Measurements from ENCODE around the gene ZNF581.

Gene ZNF581

DNA sequence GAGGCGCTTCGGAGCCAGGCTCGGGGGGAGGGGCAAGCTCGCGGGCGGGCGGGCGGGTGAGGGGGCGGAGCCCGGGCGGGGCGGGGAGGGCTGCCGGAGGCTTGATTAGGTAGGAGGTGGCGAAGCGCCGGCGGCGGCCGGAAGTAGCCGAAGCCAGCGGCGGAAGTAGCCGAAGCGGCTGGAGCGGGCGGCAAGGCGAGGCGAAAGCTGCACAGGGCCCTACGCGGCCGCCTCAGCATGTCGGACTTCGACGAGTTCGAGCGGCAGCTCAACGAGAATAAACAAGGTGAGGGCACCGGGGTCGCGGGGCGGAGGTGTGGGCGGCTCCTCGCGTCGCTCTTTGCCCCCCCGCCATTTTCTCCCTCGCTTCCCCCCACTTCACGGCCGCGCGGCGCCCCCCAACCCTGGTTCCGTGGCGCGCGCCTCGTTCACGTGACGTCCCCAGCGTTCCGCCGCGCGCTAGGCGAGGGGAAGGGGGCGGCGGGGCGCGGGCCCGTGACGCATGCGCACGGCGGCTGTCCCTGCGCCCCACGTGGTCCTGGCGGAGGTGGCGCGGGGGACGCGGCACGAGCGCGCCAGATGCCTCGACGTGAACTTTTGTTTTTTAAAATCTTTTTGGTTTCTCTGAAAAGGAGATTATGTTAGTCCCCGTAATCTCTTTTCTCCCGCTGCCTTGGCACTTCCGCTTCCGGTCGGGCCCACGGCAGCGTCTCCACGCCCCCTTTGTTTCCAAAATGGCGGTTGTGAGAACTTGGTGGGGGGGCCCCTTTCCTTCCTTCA lies 11.6 kb downstream of the ZNF581 start, which contains the start of gene U2AF2:
TSS of gene U2AF2 (plus strand) at position 168 of the 780 bp plus-strand sequence. CDS start at position 238, 70 bp downstream.
- Histone ChIP-seq H3K27ac (peak within 1 kb of the TSS; percentile 94 to 98), H3K4me3 (peak within 1 kb of the TSS; percentile 95)
- peak; percentile 97 for DNase-seq (ENCODE audit: low spot score)
- TF ChIP-seq, protein P1, sequence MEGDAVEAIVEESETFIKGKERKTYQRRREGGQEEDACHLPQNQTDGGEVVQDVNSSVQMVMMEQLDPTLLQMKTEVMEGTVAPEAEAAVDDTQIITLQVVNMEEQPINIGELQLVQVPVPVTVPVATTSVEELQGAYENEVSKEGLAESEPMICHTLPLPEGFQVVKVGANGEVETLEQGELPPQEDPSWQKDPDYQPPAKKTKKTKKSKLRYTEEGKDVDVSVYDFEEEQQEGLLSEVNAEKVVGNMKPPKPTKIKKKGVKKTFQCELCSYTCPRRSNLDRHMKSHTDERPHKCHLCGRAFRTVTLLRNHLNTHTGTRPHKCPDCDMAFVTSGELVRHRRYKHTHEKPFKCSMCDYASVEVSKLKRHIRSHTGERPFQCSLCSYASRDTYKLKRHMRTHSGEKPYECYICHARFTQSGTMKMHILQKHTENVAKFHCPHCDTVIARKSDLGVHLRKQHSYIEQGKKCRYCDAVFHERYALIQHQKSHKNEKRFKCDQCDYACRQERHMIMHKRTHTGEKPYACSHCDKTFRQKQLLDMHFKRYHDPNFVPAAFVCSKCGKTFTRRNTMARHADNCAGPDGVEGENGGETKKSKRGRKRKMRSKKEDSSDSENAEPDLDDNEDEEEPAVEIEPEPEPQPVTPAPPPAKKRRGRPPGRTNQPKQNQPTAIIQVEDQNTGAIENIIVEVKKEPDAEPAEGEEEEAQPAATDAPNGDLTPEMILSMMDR (IDR thresholded peaks at IDR 0.05), result no peak

DNA sequence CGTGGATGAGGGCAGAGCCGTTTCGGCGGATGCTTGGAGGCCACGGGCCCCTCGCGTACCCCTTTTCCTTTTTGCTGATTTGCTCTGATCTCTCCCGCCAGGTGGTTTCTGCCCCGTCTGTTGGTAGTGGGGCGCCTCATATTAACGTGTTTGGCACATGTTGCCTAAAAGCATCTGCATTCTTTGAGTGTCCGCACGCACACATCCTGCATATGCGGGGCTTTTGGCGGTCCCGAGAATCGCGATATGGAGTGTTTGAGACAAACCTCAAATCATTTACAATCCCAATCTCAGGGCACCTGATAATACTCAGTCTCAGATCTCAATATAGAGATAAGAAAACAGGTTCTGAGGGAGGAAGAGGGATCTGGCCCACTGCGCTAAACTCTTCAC lies 12.2 kb downstream of the ZNF581 start:
- peak overlapping the region; percentile 94 to 98 for H3K27ac ChIP-seq
- peak overlapping the region; percentile 95 for H3K4me3 ChIP-seq
- no peak for DNase-seq (ENCODE audit: low spot score)
- TF ChIP-seq, protein P1 (IDR thresholded peaks at IDR 0.05), result no peak

DNA sequence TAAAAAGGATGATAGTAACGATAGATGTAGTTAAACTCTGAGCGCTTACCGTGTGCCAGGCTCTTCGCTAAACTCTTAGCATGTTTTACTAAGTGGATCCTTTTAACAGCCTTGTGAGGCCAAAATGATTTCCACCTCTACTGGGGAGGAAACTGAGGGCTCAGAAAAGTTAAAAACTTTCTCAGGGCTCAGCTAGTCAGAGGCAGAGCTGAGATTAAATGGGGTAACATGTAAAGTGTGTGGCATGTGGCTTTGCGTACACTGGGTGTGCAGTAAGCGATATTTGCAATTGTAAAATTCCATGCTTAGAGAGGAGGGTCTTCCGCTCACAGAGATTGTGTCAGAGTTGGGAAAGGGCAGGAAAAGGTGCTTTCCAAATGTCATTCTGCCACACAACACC lies 13.1 kb downstream of the ZNF581 start:
- TF ChIP-seq, protein P1 (IDR thresholded peaks at IDR 0.05), result no peak
- Histone ChIP-seq H3K27ac (no peak overlapping the region), H3K4me3 (peak overlapping the region; percentile 95)
- DNase-seq (ENCODE audit: low spot score), result no peak

DNA sequence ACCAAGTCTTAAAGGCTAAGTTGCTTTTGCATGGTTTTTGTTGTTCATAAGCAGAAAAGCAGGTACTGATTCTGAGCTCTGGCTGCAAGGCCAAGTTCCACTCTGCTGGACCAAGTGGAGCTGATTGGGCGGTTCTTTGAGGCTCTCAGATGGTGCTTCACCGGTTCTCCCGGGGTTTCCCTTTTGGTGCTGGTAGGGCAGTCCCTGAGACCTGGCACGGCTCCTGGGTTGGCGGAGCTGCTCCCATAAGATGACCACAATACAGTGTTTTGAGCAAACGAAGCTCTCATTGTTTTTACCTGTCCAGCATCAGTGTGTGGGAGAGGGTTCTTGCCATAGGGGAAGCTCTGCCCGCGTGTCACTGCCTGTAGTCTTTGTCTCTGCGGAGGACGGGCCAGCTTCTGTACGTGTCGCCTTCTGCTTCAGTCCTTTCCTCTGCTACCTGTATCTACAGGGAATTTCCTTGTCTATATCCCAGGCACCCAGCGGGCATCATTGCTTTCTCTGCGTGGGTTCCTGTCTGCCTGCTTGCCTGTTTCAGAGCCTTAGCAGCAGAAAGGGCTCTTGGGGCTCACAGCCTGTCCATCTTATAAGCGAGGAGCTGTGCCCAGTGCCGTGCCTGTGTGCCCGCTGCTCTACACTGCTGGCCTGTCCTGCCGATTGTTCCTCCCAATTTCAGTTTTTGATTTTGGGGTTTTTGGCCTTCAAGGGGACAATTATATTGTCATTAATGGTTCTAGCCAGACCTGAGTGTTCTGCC lies 13.7 kb downstream of the ZNF581 start:
- TF ChIP-seq, protein P1 (IDR thresholded peaks at IDR 0.05), result no peak
- DNase-seq (ENCODE audit: low spot score), result no peak
- no peak overlapping the region for H3K27ac ChIP-seq
- peak overlapping the region; percentile 95 for H3K4me3 ChIP-seq

DNA sequence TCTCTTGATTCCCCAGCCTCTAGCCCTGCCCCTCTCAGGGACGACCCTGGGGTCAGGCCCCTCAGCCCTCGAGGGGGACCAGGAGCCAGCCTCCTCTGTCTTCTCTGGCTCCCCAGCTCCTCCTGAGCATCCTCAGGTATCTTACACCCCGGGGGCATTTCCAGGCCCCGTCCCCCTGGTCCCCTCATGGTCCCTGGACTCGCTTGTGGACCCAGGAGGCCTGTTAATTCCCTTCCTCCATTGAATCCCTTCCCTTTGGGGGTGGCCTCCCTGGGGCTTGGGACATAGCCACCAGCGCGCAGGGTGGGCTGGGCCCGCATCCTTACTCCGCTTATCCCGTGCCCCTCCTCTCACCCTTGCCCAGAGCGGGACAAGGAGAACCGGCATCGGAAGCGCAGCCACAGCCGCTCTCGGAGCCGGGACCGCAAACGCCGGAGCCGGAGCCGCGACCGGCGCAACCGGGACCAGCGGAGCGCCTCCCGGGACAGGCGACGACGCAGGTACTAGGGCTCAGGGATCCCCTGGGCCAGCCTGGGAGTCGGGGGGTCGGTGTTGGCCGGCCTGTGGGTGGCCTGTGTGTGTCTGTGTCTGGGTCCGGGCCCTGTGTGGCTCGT lies 15.5 kb downstream of the ZNF581 start:
- TF ChIP-seq, protein P1 (IDR thresholded peaks at IDR 0.05), result no peak
- no peak overlapping the region for H3K27ac ChIP-seq
- no peak for DNase-seq (ENCODE audit: low spot score)
- H3K4me3 ChIP-seq, result no peak overlapping the region

DNA sequence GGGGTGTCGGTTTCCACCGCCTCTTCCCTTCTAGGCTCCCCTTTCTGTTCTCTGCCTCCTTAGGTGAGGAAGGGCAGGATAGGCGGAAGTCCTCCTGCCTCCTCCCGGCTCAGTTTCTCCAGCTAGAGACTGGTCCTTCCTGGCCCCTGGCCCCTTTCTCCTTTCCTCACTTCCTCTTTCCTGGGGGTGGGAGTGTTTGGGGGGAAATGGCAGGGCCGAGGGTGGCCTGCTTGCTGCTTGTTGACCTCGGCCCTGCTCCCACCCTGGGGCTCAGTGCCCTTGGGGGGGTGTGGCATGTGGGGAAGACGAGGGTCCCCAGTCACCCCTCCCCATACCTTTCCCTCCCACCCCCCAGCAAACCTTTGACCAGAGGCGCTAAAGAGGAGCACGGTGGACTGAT lies 16.4 kb downstream of the ZNF581 start:
- DNase-seq (ENCODE audit: low spot score), result no peak
- Histone ChIP-seq H3K27ac (no peak overlapping the region), H3K4me3 (no peak overlapping the region)
- TF ChIP-seq, protein P1 (IDR thresholded peaks at IDR 0.05), result no peak

Measured in coronary artery (tissue), 2 donors.